Esophagus squamous epithelium (tissue), 5 donors: ENCODE results near the gene CTNNBIP1. TPM values are rescaled to one million over a fixed set of nuclear protein-coding genes. Genes with fewer than 3 reads are reported as not detected.

Experiments
- DNase-seq: peaks from one replicate; lab custom pipeline; 2025; lab: John Stamatoyannopoulos, UW
- H3K27ac ChIP-seq, 4 donors: fragments of 200-600 bp; sonication (generic); one replicate each; pipeline ENCODE4 v1.5.1; 2016 to 2019; ENCODE audit warnings: mild to moderate bottlenecking in 1 of 4
- H3K27me3 ChIP-seq, 4 donors: fragments of 200-600 bp; sonication (generic); 1 replicate in 3 of 4; 2 replicates in 1 of 4; pipeline versions ENCODE4 v1.5.1 to v1.6.0; 2017 to 2021; ENCODE audit warnings: antibody characterized with exemption in 1 of 4
- H3K36me3 ChIP-seq, 3 donors: fragments of 200-600 bp; sonication (generic); one replicate each; pipeline ENCODE4 v1.5.1; 2016 to 2019
- H3K4me1 ChIP-seq, 3 donors: fragments of 200-600 bp; sonication (generic); one replicate each; pipeline ENCODE4 v1.5.1; 2017 to 2019
- H3K4me3 ChIP-seq, 4 donors: fragments of 200-600 bp; sonication (generic); 1 replicate in 3 of 4; 2 replicates in 1 of 4; pipeline ENCODE4 v1.5.1; 2016 to 2019; ENCODE audit warnings: mild to moderate bottlenecking in 2 of 4, moderate library complexity in 1 of 4
- H3K9me3 ChIP-seq, 3 donors: fragments of 200-600 bp; sonication (generic); one replicate each; pipeline ENCODE4 v1.5.1; 2016 to 2019
- CTCF ChIP-seq, 6 experiments: fragments of 450-650 bp in 4 of 6; fragments of 200-600 bp in 2 of 6; sonication (generic) in 2 of 6; IDR thresholded peaks; one replicate each; pipeline ENCODE4 v1.5.1; 2016 to 2019; ENCODE audit warnings: antibody characterized with exemption in 6 of 6, mild to moderate bottlenecking in 4 of 6, moderate library complexity in 4 of 6
- POLR2A ChIP-seq, 4 donors: fragments of 450-650 bp; IDR thresholded peaks; one replicate each; pipeline ENCODE4 v1.6.1; 2017; ENCODE audit warnings: antibody characterized with exemption in 4 of 4, mild to moderate bottlenecking in 4 of 4, moderate library complexity in 3 of 4
- WGBS, 2 donors: methylation state at CpG; one replicate each; pipeline ENCODE4 v1.1.5; 2018; 5-methylcytosine and 5-hydroxymethylcytosine counted together
- intact Hi-C: fragments of 100-400 bp; cut with DNase I; formaldehyde crosslinking; loops from one replicate; pipeline ENCODE4 v1.15.0; 2022
- total RNA-seq, 4 donors: library from RNA; depleted of rRNA; stranded (reverse); fragments of >200 nt; gene quantifications; one replicate each; pipeline ENCODE4 v1.1.0, GENCODE V29; 2016
- donor health status: DM: yes; HTN: yes; CAD: no.

Gene CTNNBIP1
- total RNA-seq, 4 donors from 2014 or later, result 76.1 to 186 (median 118) TPM

GRCh38 chr1:9846611-9847171 is 63.4 kb downstream of the CTNNBIP1 start:
- Histone ChIP-seq H3K27ac (no peak overlapping the region), H3K4me1 (peaks cover 22 to 46% (median 29%) of the 10 kb centered on the region in 3 donors), H3K9me3 (no peaks in the 10 kb centered on the region), H3K36me3 (peaks cover 0 to 40% (median 10%) of the 10 kb centered on the region in 3 donors), H3K4me3 (no peak overlapping the region), H3K27me3 (peaks cover 0 to 5% (median 0%) of the 10 kb centered on the region in 4 donors)
- WGBS, 2 donors, result 88 to 95% methylated on average over 4 to 6 of the region's 17 CpGs
- intact Hi-C loops, result no loop called here
- DNase-seq, result no peak
- no peak for TF ChIP-seq POLR2A (IDR thresholded peaks at IDR 0.05)
- no peak for TF ChIP-seq CTCF (IDR thresholded peaks at IDR 0.05)

GRCh38 chr1:9845914-9846313 is 64.2 kb downstream of the CTNNBIP1 start:
- 56 to 76% methylated on average over 5 to 7 of the region's 9 CpGs for whole genome bisulfite sequencing, 2 donors

GRCh38 chr1:9844756-9845155 is 65.3 kb downstream of the CTNNBIP1 start:
- 88 to 91% methylated on average over 4 to 6 of the region's 7 CpGs for WGBS, 2 donors
- intact Hi-C loops, result no loop called here

More at GRCh38 chr1:9845914-9846313, 64.2 kb downstream of the CTNNBIP1 start:
- Histone ChIP-seq H3K36me3 (peaks cover 0 to 33% (median 10%) of the 10 kb centered on the region in 3 donors), H3K4me3 (no peak overlapping the region), H3K27me3 (peaks cover 0 to 5% (median 0%) of the 10 kb centered on the region in 4 donors), H3K27ac (peak overlapping the region in 1 of 4 donors; percentile 22), H3K4me1 (peaks cover 22 to 49% (median 29%) of the 10 kb centered on the region in 3 donors), H3K9me3 (no peaks in the 10 kb centered on the region)
- no peak for DNase-seq
- intact Hi-C loops, result no loop called here
- no peak for TF ChIP-seq POLR2A (IDR thresholded peaks at IDR 0.05)
- no peak for TF ChIP-seq CTCF (IDR thresholded peaks at IDR 0.05)

GRCh38 chr1:9844106-9844505 is 66.0 kb downstream of the CTNNBIP1 start:
- no peak for DNase-seq
- H3K4me1 ChIP-seq, result peaks cover 22 to 68% (median 38%) of the 10 kb centered on the region in 3 donors
- H3K36me3 ChIP-seq, result peaks cover 0 to 15% (median 8%) of the 10 kb centered on the region in 3 donors
- WGBS, 2 donors, result 8 to 27% methylated on average over 10 of the region's 12 CpGs
- intact Hi-C loops, result no loop called here
- no peaks in the 10 kb centered on the region for H3K9me3 ChIP-seq
- peaks cover 0 to 7% (median 0%) of the 10 kb centered on the region in 4 donors for H3K27me3 ChIP-seq
- peak overlapping the region in 3 of 4 donors; percentile 55 to 70 (median 62) for H3K27ac ChIP-seq
- H3K4me3 ChIP-seq, result no peak overlapping the region
- TF ChIP-seq CTCF (IDR thresholded peaks at IDR 0.05) (no peak), POLR2A (IDR thresholded peaks at IDR 0.05) (no peak)

More at GRCh38 chr1:9844756-9845155, 65.3 kb downstream of the CTNNBIP1 start:
- TF ChIP-seq POLR2A (IDR thresholded peaks at IDR 0.05), result no peak
- TF ChIP-seq CTCF (IDR thresholded peaks at IDR 0.05), result no peak
- peak overlapping the region in 3 of 4 donors; percentile 55 to 70 (median 62) for H3K27ac ChIP-seq
- H3K27me3 ChIP-seq, result peaks cover 0 to 5% (median 0%) of the 10 kb centered on the region in 4 donors
- peaks cover 0 to 21% (median 10%) of the 10 kb centered on the region in 3 donors for H3K36me3 ChIP-seq
- no peak for DNase-seq
- no peaks in the 10 kb centered on the region for H3K9me3 ChIP-seq
- H3K4me3 ChIP-seq, result no peak overlapping the region
- peaks cover 22 to 61% (median 34%) of the 10 kb centered on the region in 3 donors for H3K4me1 ChIP-seq

GRCh38 chr1:9843576-9843945 is 66.5 kb downstream of the CTNNBIP1 start:
- H3K9me3 ChIP-seq, result no peaks in the 10 kb centered on the region
- intact Hi-C loops, result no loop called here
- peaks cover 0 to 9% (median 2%) of the 10 kb centered on the region in 3 donors for H3K36me3 ChIP-seq
- WGBS, 2 donors, result 6 to 60% methylated on average over 1 to 2 of the region's 7 CpGs
- TF ChIP-seq POLR2A (IDR thresholded peaks at IDR 0.05) (no peak), CTCF (IDR thresholded peaks at IDR 0.05) (no peak)
- DNase-seq, result no peak
- H3K27me3 ChIP-seq, result peaks cover 0 to 12% (median 0%) of the 10 kb centered on the region in 4 donors
- no peak overlapping the region for H3K4me3 ChIP-seq
- H3K27ac ChIP-seq, result peak overlapping the region; percentile 13 to 70 (median 58)
- peaks cover 22 to 71% (median 38%) of the 10 kb centered on the region in 3 donors for H3K4me1 ChIP-seq
